Activated CD4-positive, alpha-beta T cell treated with anti-CD3 and anti-CD28 coated beads, Interleukin-2, amount 10 ng/mL, durations not matched to agents 24 days and 14 days (primary cell): Measurements from ENCODE around the gene GEMIN2. TPM values are rescaled to one million over a fixed set of nuclear protein-coding genes. Genes with fewer than 3 reads are reported as not detected.
"Not testable (repeated sequence)": the region's sequence is repeated elsewhere in the genome, so short reads cannot be mapped to it uniquely, and the experiment has no call there.

Experiments used
- DNase-seq: peaks from one replicate; pipeline ENCODE4 v3.0.0; 2022
- H3K27ac Mint-ChIP-seq: one replicate; pipeline ENCODE4 v1.8.0; 2022; ENCODE audit warnings: mild to moderate bottlenecking, mixed read lengths
- H3K27me3 Mint-ChIP-seq: one replicate; pipeline ENCODE4 v1.8.0; 2022; ENCODE audit warnings: mixed read lengths
- H3K36me3 Mint-ChIP-seq: one replicate; pipeline ENCODE4 v1.8.0; 2022; ENCODE audit warnings: low read depth, mild to moderate bottlenecking, mixed read lengths
- H3K4me1 Mint-ChIP-seq: one replicate; pipeline ENCODE4 v1.8.0; 2021; ENCODE audit warnings: mixed read lengths
- H3K4me3 Mint-ChIP-seq: one replicate; pipeline ENCODE4 v1.8.0; 2022; ENCODE audit warnings: mild to moderate bottlenecking, moderate library complexity, mixed read lengths
- H3K9me3 Mint-ChIP-seq: one replicate; pipeline ENCODE4 v1.8.0; 2021; ENCODE audit warnings: mixed read lengths
- intact Hi-C: fragments of 100-400 bp; cut with micrococcal nuclease; formaldehyde crosslinking; loops from one replicate; pipeline ENCODE4 v1.15.1; 2023
- total RNA-seq: library from RNA; stranded (reverse); gene quantifications from 2 replicates; pipeline ENCODE4 v1.2.3, GENCODE V29; 2022

GEMIN2 gene, protein sequence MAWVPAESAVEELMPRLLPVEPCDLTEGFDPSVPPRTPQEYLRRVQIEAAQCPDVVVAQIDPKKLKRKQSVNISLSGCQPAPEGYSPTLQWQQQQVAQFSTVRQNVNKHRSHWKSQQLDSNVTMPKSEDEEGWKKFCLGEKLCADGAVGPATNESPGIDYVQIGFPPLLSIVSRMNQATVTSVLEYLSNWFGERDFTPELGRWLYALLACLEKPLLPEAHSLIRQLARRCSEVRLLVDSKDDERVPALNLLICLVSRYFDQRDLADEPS
- 23.1 and 24.9 TPM in 2 replicates for total RNA-seq

GRCh38 chr14:39114073-39114838 is at the start of gene GEMIN2:
GEMIN2 (plus strand) TSS chr14:39114323; CDS start chr14:39114339, 16 bp downstream.
- H3K27ac Mint-ChIP-seq, result peak within 1 kb of the TSS; percentile 97
- H3K27me3 Mint-ChIP-seq, result no peaks in the 10 kb centered on the region
- DNase-seq, result peak; percentile 98
- peaks cover 18% of the 10 kb centered on the region for H3K4me1 Mint-ChIP-seq
- peak within 1 kb of the TSS; percentile 98 for H3K4me3 Mint-ChIP-seq
- intact Hi-C loops, result loop anchor here (1.0 to 2.0 kb wide), 4 partner anchors 11 to 318 kb away; partner anchors contain the start of genes FBXO33, PNN and SEC23A
- no peaks in the 10 kb centered on the region for H3K9me3 Mint-ChIP-seq
- H3K36me3 Mint-ChIP-seq, result peaks cover 17% of the 10 kb centered on the region

DNA sequence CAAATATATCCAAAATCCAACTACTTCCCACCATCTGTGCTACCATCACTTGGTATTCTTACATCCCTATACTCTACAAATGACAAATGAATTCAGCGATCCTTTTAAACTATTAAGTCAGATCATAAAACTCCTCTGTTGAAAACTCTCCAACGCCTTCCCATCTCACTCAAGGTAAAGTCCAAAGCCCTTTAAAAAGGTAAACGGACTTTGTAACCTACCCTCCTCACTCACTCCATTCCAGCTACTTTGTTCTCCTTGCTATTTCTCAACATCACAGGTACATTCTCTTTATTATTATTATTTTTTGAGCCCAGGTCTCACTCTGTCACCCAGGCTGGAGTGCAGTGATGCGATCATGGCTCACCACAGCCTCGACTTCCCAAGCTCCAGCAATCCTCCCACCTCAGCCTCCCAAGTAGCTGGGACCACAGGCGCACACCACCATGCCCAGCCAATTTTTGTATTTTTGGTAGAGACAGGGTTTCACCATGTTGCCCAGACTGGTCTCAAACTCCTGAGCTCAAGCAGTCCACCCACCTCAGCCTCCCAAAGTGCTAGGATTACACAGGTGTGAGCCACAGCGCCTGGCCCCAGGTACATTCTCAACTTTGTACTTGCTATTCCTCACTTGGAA is 44.8 kb upstream of the GEMIN2 start:
- intact Hi-C loops, H3K4me1 Mint-ChIP-seq, DNase-seq, H3K4me3 Mint-ChIP-seq, H3K27me3 Mint-ChIP-seq, H3K27ac Mint-ChIP-seq, H3K9me3 Mint-ChIP-seq: not testable (repeated sequence)
- peaks cover 49% of the 10 kb centered on the region for H3K36me3 Mint-ChIP-seq

- peaks cover 2% of the 10 kb centered on the region for H3K4me1 Mint-ChIP-seq
- H3K27me3 Mint-ChIP-seq, result no peaks in the 10 kb centered on the region
- H3K36me3 Mint-ChIP-seq, result peaks cover 49% of the 10 kb centered on the region
- H3K9me3 Mint-ChIP-seq, result peaks cover 4% of the 10 kb centered on the region
- H3K27ac Mint-ChIP-seq, result no peak overlapping the region
- DNase-seq, result no peak
- intact Hi-C loops, result no loop called here
- H3K4me3 Mint-ChIP-seq, result no peak overlapping the region
These were observed 44.2 kb upstream of the GEMIN2 start for GRCh38 chr14:39069923-39070322.

DNA sequence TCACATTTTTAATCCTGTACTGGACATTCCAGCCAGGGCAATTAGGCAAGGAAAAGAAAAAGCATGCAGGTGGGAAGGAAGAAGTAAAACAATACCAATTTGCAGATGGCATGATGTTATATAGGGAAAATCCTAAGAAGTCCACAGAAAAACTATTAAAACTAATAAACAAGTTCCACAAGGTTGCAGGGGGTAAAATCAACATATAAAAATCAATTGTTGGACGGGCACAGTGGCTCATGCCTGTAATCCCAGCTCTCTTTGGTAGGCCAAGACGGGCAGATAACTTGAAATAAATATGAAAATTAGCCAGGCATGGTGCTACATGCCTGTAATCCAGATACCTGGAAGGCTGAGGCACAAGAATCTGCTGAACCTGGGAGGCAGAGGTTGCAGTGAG is 43.0 kb upstream of the GEMIN2 start:
- peaks cover 2% of the 10 kb centered on the region for H3K4me1 Mint-ChIP-seq
- H3K9me3 Mint-ChIP-seq, result no peaks in the 10 kb centered on the region
- no peak for DNase-seq
- peaks cover 51% of the 10 kb centered on the region for H3K36me3 Mint-ChIP-seq
- intact Hi-C loops, result no loop called here
- no peak overlapping the region for H3K27ac Mint-ChIP-seq
- H3K27me3 Mint-ChIP-seq, result no peaks in the 10 kb centered on the region
- no peak overlapping the region for H3K4me3 Mint-ChIP-seq

- no peak overlapping the region for H3K4me3 Mint-ChIP-seq
- no peaks in the 10 kb centered on the region for H3K27me3 Mint-ChIP-seq
- no peak for DNase-seq
- intact Hi-C loops, result no loop called here
- no peaks in the 10 kb centered on the region for H3K4me1 Mint-ChIP-seq
- no peak overlapping the region for H3K27ac Mint-ChIP-seq
- H3K36me3 Mint-ChIP-seq, result peaks cover 54% of the 10 kb centered on the region
- no peaks in the 10 kb centered on the region for H3K9me3 Mint-ChIP-seq
These were observed 33.2 kb upstream of the GEMIN2 start for GRCh38 chr14:39080886-39081285.

DNA sequence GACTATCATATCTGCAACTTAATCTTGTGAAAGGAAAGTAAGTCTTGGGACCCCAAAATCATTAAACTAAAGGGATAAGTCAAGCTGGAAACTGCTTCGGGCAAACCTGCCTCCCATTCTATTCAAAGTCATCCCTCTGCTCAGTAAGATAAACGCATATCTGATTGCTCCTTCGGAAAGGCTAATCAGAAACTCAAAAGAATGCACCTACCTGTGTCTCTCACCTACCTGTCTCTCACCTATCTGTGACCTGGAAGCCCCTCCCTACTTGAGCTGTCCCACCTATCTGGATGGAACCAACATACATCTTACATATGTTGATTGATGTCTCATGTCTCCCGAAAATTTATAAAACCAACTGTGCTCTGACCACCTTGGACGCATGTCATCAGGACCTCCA is 31.0 kb upstream of the GEMIN2 start:
- Mint-ChIP-seq H3K9me3 (no peaks in the 10 kb centered on the region), H3K27me3 (no peaks in the 10 kb centered on the region), H3K4me1 (peaks cover 2% of the 10 kb centered on the region), H3K36me3 (peaks cover 54% of the 10 kb centered on the region), H3K27ac (no peak overlapping the region), H3K4me3 (no peak overlapping the region)
- DNase-seq, result no peak
- intact Hi-C loops, result no loop called here

GRCh38 chr14:39085933-39086332 is 28.2 kb upstream of the GEMIN2 start:
- Mint-ChIP-seq H3K36me3 (peaks cover 59% of the 10 kb centered on the region), H3K4me1 (peaks cover 9% of the 10 kb centered on the region), H3K27ac (no peak overlapping the region), H3K4me3 (no peak overlapping the region), H3K27me3 (no peaks in the 10 kb centered on the region), H3K9me3 (no peaks in the 10 kb centered on the region)
- no peak for DNase-seq
- intact Hi-C loops, result no loop called here

DNA sequence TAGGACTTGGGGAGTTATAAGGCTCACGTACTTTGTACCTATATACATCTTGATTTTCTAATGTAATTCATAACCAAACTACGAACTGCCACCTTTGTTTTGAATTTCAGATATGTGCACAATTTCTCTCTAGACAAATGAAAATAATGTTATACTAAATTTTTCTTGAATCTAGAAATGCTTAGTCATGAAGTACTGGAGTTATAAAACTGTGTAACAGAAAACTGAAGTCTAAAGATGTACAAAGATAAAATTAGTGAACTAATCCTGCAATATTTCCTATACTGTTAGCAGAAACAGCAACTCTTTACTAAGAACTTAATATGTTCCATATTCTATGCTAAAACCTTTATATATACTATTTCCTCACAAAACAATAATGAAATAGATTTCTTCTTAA is 26.6 kb upstream of the GEMIN2 start:
- Mint-ChIP-seq H3K27me3 (no peaks in the 10 kb centered on the region), H3K36me3 (peaks cover 61% of the 10 kb centered on the region), H3K27ac (no peak overlapping the region), H3K4me1 (peaks cover 18% of the 10 kb centered on the region), H3K4me3 (no peak overlapping the region), H3K9me3 (no peaks in the 10 kb centered on the region)
- intact Hi-C loops, result no loop called here
- no peak for DNase-seq

GRCh38 chr14:39090548-39091111 is 23.5 kb upstream of the GEMIN2 start:
- H3K27me3 Mint-ChIP-seq, result no peaks in the 10 kb centered on the region
- no peak overlapping the region for H3K27ac Mint-ChIP-seq

GRCh38 chr14:39091716-39092115 is 22.4 kb upstream of the GEMIN2 start:
- intact Hi-C loops, result no loop called here
- no peaks in the 10 kb centered on the region for H3K27me3 Mint-ChIP-seq
- H3K36me3 Mint-ChIP-seq, result peaks cover 52% of the 10 kb centered on the region
- H3K9me3 Mint-ChIP-seq, result no peaks in the 10 kb centered on the region
- peak overlapping the region; percentile 45 for H3K27ac Mint-ChIP-seq
- peaks cover 27% of the 10 kb centered on the region for H3K4me1 Mint-ChIP-seq
- peak; percentile 18 for DNase-seq
- peak overlapping the region; percentile 34 for H3K4me3 Mint-ChIP-seq

More at GRCh38 chr14:39090548-39091111, 23.5 kb upstream of the GEMIN2 start:
- H3K4me1 Mint-ChIP-seq, result peaks cover 27% of the 10 kb centered on the region
- H3K4me3 Mint-ChIP-seq, result no peak overlapping the region
- peak; percentile 50 for DNase-seq
- H3K36me3 Mint-ChIP-seq, result peaks cover 59% of the 10 kb centered on the region
- intact Hi-C loops, result no loop called here
- no peaks in the 10 kb centered on the region for H3K9me3 Mint-ChIP-seq

- DNase-seq, result peak; percentile 20
- intact Hi-C loops, result no loop called here
- H3K27ac Mint-ChIP-seq, result peak overlapping the region; percentile 63
- no peaks in the 10 kb centered on the region for H3K9me3 Mint-ChIP-seq
- H3K4me3 Mint-ChIP-seq, result no peak overlapping the region
- peaks cover 36% of the 10 kb centered on the region for H3K4me1 Mint-ChIP-seq
- no peaks in the 10 kb centered on the region for H3K27me3 Mint-ChIP-seq
- peaks cover 48% of the 10 kb centered on the region for H3K36me3 Mint-ChIP-seq
These were observed 19.6 kb upstream of the GEMIN2 start for GRCh38 chr14:39094515-39094914.

GRCh38 chr14:39097159-39097558 is 17.0 kb upstream of the GEMIN2 start:
- Mint-ChIP-seq H3K27me3 (no peaks in the 10 kb centered on the region), H3K4me3 (peak overlapping the region; percentile 45), H3K36me3 (peaks cover 35% of the 10 kb centered on the region), H3K4me1 (peaks cover 33% of the 10 kb centered on the region), H3K9me3 (no peaks in the 10 kb centered on the region), H3K27ac (peak overlapping the region; percentile 70)
- intact Hi-C loops, result loop anchor here (2.0 kb wide), 1 partner anchor 18 kb away; the partner anchor contains the start of gene GEMIN2
- peak; percentile 68 for DNase-seq

GRCh38 chr14:39099215-39099614 is 14.9 kb upstream of the GEMIN2 start:
- H3K4me3 Mint-ChIP-seq, H3K27me3 Mint-ChIP-seq, H3K9me3 Mint-ChIP-seq, H3K27ac Mint-ChIP-seq, intact Hi-C loops: not testable (repeated sequence)
- H3K4me1 Mint-ChIP-seq, result peaks cover 40% of the 10 kb centered on the region
- DNase-seq, result peak; percentile 31
- peaks cover 29% of the 10 kb centered on the region for H3K36me3 Mint-ChIP-seq
